Epithelial cell of esophagus (primary cell): ENCODE data around the gene MPHOSPH8.
"Not testable (repeated sequence)": the region's sequence is repeated elsewhere in the genome, so short reads cannot be mapped to it uniquely, and the experiment has no call there.

Experiments
- DNase-seq: peaks from one replicate; pipeline ENCODE4 v3.0.0; 2010; ENCODE audit warnings: low read depth
- H3K4me3 ChIP-seq: 2 replicates; pipeline ENCODE4 v1.5.1; 2011; ENCODE audit warnings: mild to moderate bottlenecking, low read length, control low read depth
- CTCF ChIP-seq: IDR thresholded peaks from 2 replicates; pipeline ENCODE4 v1.5.1; 2011; ENCODE audit warnings: low read depth, mild to moderate bottlenecking, low read length, control low read depth, inconsistent platforms; ENCODE audit not compliant: insufficient read depth; ENCODE audit errors: missing control alignments

Gene MPHOSPH8

DNA sequence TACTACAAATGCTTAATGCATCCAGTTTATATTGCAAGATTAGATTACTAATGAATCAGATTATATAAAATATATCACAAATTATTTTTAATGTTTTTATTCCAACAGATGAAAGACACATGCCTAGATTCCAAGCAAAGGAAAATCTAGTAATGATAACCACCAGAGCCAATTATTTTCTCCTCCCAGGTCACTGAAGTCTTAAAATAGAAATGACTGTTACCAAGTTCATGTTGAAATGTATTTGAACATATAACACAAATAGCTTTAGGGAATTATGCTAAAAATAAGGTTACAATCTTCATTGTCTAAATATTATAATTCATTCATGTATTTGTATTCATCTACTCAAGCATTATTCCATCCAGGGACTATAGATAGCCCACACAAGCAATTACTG, 76.3 kb downstream of the MPHOSPH8 start:
- not testable (repeated sequence) for DNase-seq, H3K4me3 ChIP-seq

GRCh38 chr13:19713186-19713965, 79.9 kb downstream of the MPHOSPH8 start:
- H3K4me3 ChIP-seq: no peak overlapping the region
- peak; percentile 47 for DNase-seq
- TF ChIP-seq CTCF: no peak

DNA sequence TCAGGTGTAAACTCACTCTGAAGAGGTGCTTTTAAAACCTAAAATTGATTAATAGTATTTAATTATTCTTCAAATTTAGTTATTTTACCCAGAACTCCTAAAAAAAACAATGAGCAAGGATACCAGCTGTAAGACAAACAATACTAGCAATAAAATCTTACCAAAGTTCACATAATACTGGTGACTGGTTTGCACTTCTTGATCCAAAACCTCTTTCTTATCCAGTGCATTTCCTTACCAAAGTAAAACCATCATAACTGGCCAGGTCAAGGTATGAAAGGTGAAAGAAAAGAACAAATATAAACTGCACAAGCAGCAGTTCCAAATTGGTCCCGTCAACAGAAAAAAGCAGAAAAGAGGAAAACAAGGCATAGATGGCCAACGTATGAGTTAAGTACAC, 86.6 kb downstream of the MPHOSPH8 start:
- TF ChIP-seq CTCF: no peak
- no peak for DNase-seq

More for the DNA sequence above, 86.6 kb downstream of the MPHOSPH8 start:
- H3K4me3 ChIP-seq: no peak overlapping the region
